ENCODE measurements around the gene ACAP3.

Gene ACAP3

GRCh38 chr1:1311107-1312104 lies 3.7 kb upstream of the ACAP3 start:
- H3K27me3 ChIP-seq (replicated peaks; ENCODE audit: control insufficient read depth, insufficient read depth, low read length) = no peaks in the 10 kb centered on the region
- no peak overlapping the region for H3K4me3 ChIP-seq (replicated peaks; ENCODE audit: low read depth, low read length)
- H3K36me3 ChIP-seq (ENCODE audit: control insufficient read depth, insufficient read depth, low read length) = peaks cover 28% of the 10 kb centered on the region
- no peak for DNase-seq (ENCODE audit: extremely low read depth, insufficient read length)
- no peak for TF ChIP-seq CTCF (IDR thresholded peaks at IDR 0.05; ENCODE audit: insufficient read depth, low read length, poor library complexity, severe bottlenecking)

- DNase-seq (ENCODE audit: extremely low read depth, insufficient read length) = no peak
- no peaks in the 10 kb centered on the region for H3K27me3 ChIP-seq (replicated peaks; ENCODE audit: control insufficient read depth, insufficient read depth, low read length)
- no peak for TF ChIP-seq CTCF (IDR thresholded peaks at IDR 0.05; ENCODE audit: insufficient read depth, low read length, poor library complexity, severe bottlenecking)
- H3K36me3 ChIP-seq (ENCODE audit: control insufficient read depth, insufficient read depth, low read length) = peaks cover 28% of the 10 kb centered on the region
- H3K4me3 ChIP-seq (replicated peaks; ENCODE audit: low read depth, low read length) = no peak overlapping the region
Measured at GRCh38 chr1:1310476-1311053, 2.8 kb upstream of the ACAP3 start.

GRCh38 chr1:1310109-1310385 lies 2.3 kb upstream of the ACAP3 start:
- Histone ChIP-seq H3K27me3 (replicated peaks; ENCODE audit: control insufficient read depth, insufficient read depth, low read length) (no peaks in the 10 kb centered on the region), H3K36me3 (ENCODE audit: control insufficient read depth, insufficient read depth, low read length) (peaks cover 27% of the 10 kb centered on the region), H3K4me3 (replicated peaks; ENCODE audit: low read depth, low read length) (no peak overlapping the region; the same call in 1 of the 2 replicates)
- no peak for TF ChIP-seq CTCF (IDR thresholded peaks at IDR 0.05; ENCODE audit: insufficient read depth, low read length, poor library complexity, severe bottlenecking)
- no peak for DNase-seq (ENCODE audit: extremely low read depth, insufficient read length)

DNA sequence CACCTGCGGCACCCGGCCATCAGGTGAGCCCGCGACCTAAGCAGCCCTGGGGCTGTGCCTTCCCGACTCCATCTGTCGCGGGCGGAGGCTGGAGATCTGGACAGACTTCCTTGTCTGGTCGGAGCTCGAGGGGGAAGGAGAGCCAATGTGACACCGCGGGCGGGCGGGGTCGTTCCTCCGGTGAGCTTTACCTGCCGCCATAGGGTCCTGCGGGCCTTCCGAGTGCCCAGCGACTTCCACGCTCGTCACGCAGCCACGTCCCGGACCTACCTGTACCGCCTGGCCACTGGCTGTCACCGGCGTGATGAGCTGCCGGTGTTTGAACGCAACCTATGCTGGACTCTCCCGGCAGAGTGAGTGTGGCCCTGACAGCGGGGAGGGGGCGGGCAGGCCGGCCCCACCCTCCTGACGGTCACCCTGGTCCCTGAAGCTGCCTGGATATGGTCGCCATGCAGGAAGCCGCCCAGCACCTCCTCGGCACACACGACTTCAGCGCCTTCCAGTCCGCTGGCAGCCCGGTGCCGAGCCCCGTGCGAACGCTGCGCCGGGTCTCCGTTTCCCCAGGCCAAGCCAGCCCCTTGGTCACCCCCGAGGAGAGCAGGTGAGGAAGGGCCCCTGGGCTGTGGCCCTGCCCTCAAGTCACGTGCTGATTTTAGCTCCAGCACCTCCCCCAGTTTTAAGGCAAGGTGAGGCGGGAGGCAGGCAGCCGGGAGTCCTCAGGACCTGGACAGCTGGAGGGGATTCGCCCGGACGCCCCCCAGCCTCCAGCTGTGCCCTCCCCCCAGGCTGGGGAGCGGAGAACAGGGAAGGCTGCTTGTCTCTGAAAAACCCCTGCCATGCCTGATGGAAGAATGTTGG lies 1.8 kb upstream of the ACAP3 start:
- no peak for DNase-seq (ENCODE audit: extremely low read depth, insufficient read length)
- peak overlapping the region; percentile 87 for H3K4me3 ChIP-seq (replicated peaks; ENCODE audit: low read depth, low read length)
- peaks cover 24% of the 10 kb centered on the region for H3K36me3 ChIP-seq (ENCODE audit: control insufficient read depth, insufficient read depth, low read length)
- H3K27me3 ChIP-seq (replicated peaks; ENCODE audit: control insufficient read depth, insufficient read depth, low read length) = no peaks in the 10 kb centered on the region
- no peak for TF ChIP-seq CTCF (IDR thresholded peaks at IDR 0.05; ENCODE audit: insufficient read depth, low read length, poor library complexity, severe bottlenecking)

DNA sequence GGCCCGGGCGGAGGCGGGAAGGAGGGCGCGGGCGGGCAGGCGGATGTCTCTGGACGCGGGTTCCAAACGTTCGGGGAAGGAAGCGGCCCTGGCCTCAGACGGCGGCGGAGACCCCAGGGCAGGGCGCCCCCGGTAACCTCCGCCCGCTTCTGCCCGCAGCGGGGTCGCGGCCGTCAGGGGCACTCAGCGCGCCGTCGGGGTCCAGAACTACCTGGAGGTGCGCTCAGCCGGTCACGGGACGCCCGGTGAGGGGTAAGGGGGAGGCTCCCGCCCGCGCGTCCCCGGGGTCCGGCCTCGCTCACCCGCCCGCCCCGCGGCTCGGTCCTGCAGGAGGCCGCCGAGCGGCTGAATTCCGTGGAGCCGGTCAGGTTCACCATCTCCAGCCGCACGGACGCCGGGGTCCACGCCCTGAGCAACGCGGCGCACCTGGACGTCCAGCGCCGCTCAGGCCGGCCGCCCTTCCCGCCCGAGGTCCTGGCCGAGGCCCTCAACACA lies 1.1 kb upstream of the ACAP3 start:
- TF ChIP-seq CTCF (IDR thresholded peaks at IDR 0.05; ENCODE audit: insufficient read depth, low read length, poor library complexity, severe bottlenecking) = no peak
- H3K4me3 ChIP-seq (replicated peaks; ENCODE audit: low read depth, low read length) = peak overlapping the region; percentile 87
- no peaks in the 10 kb centered on the region for H3K27me3 ChIP-seq (replicated peaks; ENCODE audit: control insufficient read depth, insufficient read depth, low read length)
- H3K36me3 ChIP-seq (ENCODE audit: control insufficient read depth, insufficient read depth, low read length) = peaks cover 22% of the 10 kb centered on the region
- DNase-seq (ENCODE audit: extremely low read depth, insufficient read length) = no peak
